Gastrocnemius medialis (tissue), 4 donors: Measurements from ENCODE around the gene SHISA8.
"Not testable (repeated sequence)": the region's sequence is repeated elsewhere in the genome, so short reads cannot be mapped to it uniquely, and the experiment has no call there.

ENCODE experiments used
- POLR2A ChIP-seq, 2 donors: fragments of 450-650 bp; IDR thresholded peaks; one replicate each; pipeline ENCODE4 v1.6.1; 2017; ENCODE audit warnings: antibody characterized with exemption in 2 of 2, mild to moderate bottlenecking in 2 of 2, moderate library complexity in 2 of 2
- TF ChIP-seq, protein P1 (sequence below), 5 experiments: fragments of 450-650 bp in 3 of 5; fragments of 200-600 bp in 2 of 5; sonication (generic) in 2 of 5; IDR thresholded peaks in 4 of 5; conservative IDR thresholded peaks in 1 of 5; 1 replicate in 4 of 5; 2 replicates in 1 of 5; pipeline ENCODE4 v1.5.1; 2016 to 2019; ENCODE audit warnings: antibody characterized with exemption in 5 of 5, mild to moderate bottlenecking in 3 of 5, moderate library complexity in 3 of 5

DNA sequence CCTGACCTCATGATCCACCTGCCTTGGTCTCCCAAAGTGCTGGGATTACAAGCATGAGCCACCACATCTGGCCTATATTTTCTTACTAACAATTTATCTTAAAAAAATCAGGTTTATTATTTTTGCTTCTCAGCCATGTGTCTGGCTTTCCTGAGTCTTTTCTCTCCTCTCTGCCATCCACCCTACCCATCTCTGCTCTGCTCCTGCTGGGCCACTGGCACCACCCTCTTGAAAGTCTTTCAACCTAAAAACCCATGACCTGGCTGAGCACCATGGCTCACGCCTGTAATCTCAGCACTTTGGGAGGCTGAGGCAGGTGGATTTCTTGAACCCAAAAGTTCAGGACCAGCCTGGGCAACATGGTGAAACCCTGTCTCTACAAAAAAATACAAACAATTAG, 44.8 kb downstream of the SHISA8 start:
- TF ChIP-seq, protein P1, sequence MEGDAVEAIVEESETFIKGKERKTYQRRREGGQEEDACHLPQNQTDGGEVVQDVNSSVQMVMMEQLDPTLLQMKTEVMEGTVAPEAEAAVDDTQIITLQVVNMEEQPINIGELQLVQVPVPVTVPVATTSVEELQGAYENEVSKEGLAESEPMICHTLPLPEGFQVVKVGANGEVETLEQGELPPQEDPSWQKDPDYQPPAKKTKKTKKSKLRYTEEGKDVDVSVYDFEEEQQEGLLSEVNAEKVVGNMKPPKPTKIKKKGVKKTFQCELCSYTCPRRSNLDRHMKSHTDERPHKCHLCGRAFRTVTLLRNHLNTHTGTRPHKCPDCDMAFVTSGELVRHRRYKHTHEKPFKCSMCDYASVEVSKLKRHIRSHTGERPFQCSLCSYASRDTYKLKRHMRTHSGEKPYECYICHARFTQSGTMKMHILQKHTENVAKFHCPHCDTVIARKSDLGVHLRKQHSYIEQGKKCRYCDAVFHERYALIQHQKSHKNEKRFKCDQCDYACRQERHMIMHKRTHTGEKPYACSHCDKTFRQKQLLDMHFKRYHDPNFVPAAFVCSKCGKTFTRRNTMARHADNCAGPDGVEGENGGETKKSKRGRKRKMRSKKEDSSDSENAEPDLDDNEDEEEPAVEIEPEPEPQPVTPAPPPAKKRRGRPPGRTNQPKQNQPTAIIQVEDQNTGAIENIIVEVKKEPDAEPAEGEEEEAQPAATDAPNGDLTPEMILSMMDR (IDR thresholded peaks at IDR 0.05 in 4 of 5, conservative IDR thresholded peaks at IDR 0.05 in 1 of 5), result not testable (repeated sequence)
- not testable (repeated sequence) for TF ChIP-seq POLR2A (IDR thresholded peaks at IDR 0.05)
